ENCODE measurements around the gene VIM.

DNA sequence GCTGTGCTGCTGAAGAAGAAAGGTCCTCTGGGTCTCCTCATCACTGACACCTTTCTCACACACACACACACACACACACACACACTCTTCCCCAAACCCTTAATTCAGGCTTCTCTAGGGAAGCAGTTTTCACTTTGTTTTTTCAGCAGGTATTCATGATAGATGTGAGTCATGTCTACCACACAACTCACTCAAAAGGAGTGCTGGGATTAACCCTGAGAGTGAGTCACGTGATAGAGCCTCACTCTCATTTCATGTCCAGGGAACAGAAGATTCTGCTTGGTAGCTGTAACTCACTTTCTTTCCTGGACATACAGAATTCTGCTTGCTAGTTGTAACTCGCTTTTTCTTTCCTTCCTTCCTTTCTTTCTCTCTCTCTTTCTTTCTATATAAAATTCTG, 45.4 kb downstream of the VIM start:
- no peak for TF ChIP-seq ELK4 (IDR thresholded peaks at IDR 0.05; ENCODE audit: borderline replicate concordance, low read depth, low read length)
- no peak for TF ChIP-seq ZBTB8A (tag by site-specific recombination; IDR thresholded peaks at IDR 0.05)
- TF ChIP-seq PBX3 (CRISPR knock-in tag; IDR thresholded peaks at IDR 0.05), result no peak
- TF ChIP-seq ZNF274 (IDR thresholded peaks at IDR 0.05; ENCODE audit: low read length), result no peak
- no peak for TF ChIP-seq ZNF274 (tag by site-specific recombination; IDR thresholded peaks at IDR 0.05; ENCODE audit: borderline replicate concordance)
- TF ChIP-seq KLF1 (tag by site-specific recombination; IDR thresholded peaks at IDR 0.05), result no peak
- no peak for TF ChIP-seq ZNF501 (tag by site-specific recombination; IDR thresholded peaks at IDR 0.05)
- no peak for TF ChIP-seq SP2 (tag by site-specific recombination; IDR thresholded peaks at IDR 0.05)
- TF ChIP-seq OVOL3 (tag by site-specific recombination; IDR thresholded peaks at IDR 0.05), result no peak
- no peak for TF ChIP-seq ZNF140 (tag by site-specific recombination; IDR thresholded peaks at IDR 0.05)
- TF ChIP-seq ZNF184 (tag by site-specific recombination; IDR thresholded peaks at IDR 0.05), result no peak

All from HEK293 (cell line).